ENCODE data around the gene CPT2.
"Not testable (repeated sequence)": the region's sequence is repeated elsewhere in the genome, so short reads cannot be mapped to it uniquely, and the experiment has no call there.

Gene CPT2

DNA sequence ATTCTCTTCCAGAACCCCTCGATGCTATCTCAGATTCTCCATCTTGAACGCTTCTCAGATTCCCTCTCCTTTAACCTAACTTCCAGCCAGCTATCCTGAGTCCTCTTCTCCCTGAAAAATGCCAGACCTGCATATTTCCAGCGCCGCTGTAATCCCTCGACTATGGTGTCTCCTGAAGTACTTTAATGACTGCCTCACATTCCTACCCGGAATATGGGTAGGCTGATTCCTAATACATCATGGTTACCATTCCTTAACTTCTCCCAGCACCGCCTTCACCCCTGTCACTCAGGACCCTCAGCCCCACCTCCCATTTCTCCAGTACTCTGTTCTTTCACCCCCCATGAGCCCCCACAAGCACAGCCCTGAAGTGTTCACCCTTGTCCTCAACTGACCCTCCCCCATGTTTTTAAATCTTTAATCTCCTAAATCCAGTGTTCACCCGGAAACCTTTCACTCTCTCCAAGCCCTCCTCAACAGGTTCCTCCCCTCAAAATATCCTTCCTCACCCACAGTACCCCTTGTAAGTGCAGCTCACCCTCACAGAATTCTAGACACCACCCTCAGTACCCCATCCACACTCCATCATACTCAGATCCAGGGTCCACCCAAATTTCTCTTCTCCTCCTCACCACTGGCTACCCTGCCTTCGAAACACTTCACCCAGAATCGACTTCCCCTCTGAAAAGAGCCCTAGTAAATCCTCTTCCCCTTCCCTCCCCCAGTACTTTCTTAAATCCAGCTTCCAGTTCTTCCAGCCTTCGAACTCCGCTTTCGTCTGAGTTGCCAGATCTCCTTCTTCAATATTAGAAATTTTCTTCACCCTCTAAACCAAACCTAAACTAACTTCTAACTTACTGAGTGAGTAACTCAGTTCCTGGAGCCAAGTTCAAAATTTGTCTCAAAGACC is 922 bp downstream of the CPT2 start:
- H3K4me3 ChIP-seq (ENCODE audit: low read depth, low read length), result peak overlapping the region; percentile 81
- H3K9me3 ChIP-seq (ENCODE audit: control insufficient read depth, insufficient read depth, low read length), result no peaks in the 10 kb centered on the region
- peak overlapping the region; percentile 89 for H3K27ac ChIP-seq (ENCODE audit: low read depth, low read length)
- peak overlapping the region; percentile 69 for H3K9ac ChIP-seq (ENCODE audit: low read depth, low read length)
- peaks cover 11% of the 10 kb centered on the region for H3K27me3 ChIP-seq (ENCODE audit: control insufficient read depth, insufficient read depth, low read length)
- H3K4me1 ChIP-seq (ENCODE audit: control insufficient read depth, insufficient read depth, low read length), result peaks cover 16% of the 10 kb centered on the region
- peaks cover 25% of the 10 kb centered on the region for H3K36me3 ChIP-seq (ENCODE audit: control insufficient read depth, insufficient read depth, low read length)

DNA sequence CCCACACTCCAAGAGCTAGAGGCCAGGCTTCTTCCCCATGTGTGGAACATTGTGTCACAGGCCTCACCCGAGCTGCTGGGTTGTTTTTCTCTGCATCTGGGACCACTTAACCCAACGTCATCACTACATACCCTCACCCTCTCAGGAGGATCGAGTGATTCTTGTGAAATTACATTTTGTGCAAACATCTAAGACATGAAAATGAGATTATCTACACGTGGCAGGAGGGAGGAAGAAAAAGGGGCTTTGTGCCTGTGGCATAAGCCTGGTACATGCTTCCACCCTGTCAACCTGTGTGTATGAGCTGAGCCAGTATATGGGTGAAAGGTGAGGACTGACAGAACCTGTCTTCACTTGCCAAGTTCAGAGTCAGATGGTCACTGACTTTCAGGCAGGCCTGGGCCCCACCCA is 1.6 kb downstream of the CPT2 start:
- Histone ChIP-seq H3K9me3 (ENCODE audit: control insufficient read depth, insufficient read depth, low read length) (no peaks in the 10 kb centered on the region), H3K4me1 (ENCODE audit: control insufficient read depth, insufficient read depth, low read length) (peaks cover 16% of the 10 kb centered on the region), H3K4me3 (ENCODE audit: low read depth, low read length) (no peak overlapping the region), H3K27me3 (ENCODE audit: control insufficient read depth, insufficient read depth, low read length) (peaks cover 11% of the 10 kb centered on the region), H3K36me3 (ENCODE audit: control insufficient read depth, insufficient read depth, low read length) (peaks cover 32% of the 10 kb centered on the region), H3K27ac (ENCODE audit: low read depth, low read length) (no peak overlapping the region), H3K9ac (ENCODE audit: low read depth, low read length) (no peak overlapping the region)

DNA sequence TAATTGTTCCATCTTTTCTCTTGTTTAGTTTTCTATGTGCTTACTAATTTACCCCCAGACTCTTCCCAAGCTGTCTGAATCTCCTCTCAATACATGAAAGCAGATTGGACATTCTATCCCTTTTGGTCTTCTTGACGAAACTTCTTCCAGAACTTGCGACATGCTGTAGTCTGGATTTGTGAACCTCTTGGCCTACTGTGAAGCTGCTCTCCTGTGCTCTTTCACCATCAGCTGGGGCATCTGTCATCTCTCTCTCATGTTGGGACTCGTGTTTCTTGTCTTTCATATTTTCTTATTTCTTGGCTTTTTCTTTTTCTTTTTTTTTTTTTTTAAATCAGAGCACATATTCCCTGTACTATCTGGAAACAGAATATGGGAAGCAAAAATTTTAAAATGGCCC is 6.8 kb downstream of the CPT2 start:
- Histone ChIP-seq H3K27me3 (ENCODE audit: control insufficient read depth, insufficient read depth, low read length) (no peaks in the 10 kb centered on the region), H3K9ac (ENCODE audit: low read depth, low read length) (no peak overlapping the region), H3K27ac (ENCODE audit: low read depth, low read length) (no peak overlapping the region), H3K36me3 (ENCODE audit: control insufficient read depth, insufficient read depth, low read length) (peaks cover 69% of the 10 kb centered on the region), H3K4me3 (ENCODE audit: low read depth, low read length) (no peak overlapping the region), H3K4me1 (ENCODE audit: control insufficient read depth, insufficient read depth, low read length) (no peaks in the 10 kb centered on the region), H3K9me3 (ENCODE audit: control insufficient read depth, insufficient read depth, low read length) (peaks cover 22% of the 10 kb centered on the region)

DNA sequence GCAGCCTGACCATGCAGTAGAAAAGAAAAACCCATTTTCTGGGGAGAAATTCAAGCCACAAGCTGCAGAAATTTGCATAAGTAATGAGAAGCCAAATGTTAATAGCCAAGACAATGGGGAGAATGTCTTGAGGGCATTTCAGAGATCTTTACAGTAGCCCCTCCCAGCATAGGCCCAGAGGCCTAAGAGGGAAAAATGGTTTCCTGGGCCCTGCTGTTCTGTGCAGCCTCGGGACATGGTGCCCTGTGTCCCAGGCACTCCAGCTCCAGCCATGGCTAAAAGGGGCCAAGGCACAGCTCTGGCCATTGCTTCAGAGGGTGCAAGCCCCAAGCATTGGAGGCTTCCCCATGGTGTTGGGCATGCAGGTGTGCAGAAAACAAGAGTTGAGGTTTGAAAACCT is 8.9 kb downstream of the CPT2 start:
- not testable (repeated sequence) for H3K9ac ChIP-seq (ENCODE audit: low read depth, low read length); H3K27me3 ChIP-seq (ENCODE audit: control insufficient read depth, insufficient read depth, low read length); H3K4me3 ChIP-seq (ENCODE audit: low read depth, low read length); H3K27ac ChIP-seq (ENCODE audit: low read depth, low read length); H3K4me1 ChIP-seq (ENCODE audit: control insufficient read depth, insufficient read depth, low read length)
- H3K9me3 ChIP-seq (ENCODE audit: control insufficient read depth, insufficient read depth, low read length), result peaks cover 22% of the 10 kb centered on the region
- peaks cover 83% of the 10 kb centered on the region for H3K36me3 ChIP-seq (ENCODE audit: control insufficient read depth, insufficient read depth, low read length)

DNA sequence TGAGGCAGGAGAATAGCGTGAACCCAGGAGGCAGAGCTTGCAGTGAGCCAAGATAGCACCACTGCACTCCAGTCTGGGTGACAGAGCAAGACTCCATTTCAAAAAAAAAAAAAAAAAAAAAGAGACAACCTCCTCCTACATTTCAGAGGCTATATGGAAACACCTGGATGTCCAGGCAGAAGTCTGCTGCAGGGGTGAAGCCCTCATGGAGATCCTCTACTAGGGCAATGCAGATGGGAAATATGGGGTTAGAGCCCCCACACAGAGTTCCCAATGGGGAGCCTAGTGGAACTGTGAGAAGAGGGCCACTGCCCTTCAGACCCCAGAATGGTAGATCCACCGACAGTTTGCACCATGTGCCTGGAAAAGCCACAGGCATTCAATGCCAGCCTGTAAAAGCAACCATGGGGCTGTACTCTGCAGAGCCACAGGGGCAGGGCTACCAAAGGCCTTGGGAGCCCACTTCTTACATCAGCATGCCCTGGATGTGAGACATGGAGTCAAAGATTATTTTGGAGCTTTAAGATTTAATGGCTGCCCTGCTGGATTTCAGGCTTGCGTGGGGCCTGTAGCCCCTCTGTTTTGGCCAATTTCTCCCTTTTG is 9.6 kb downstream of the CPT2 start:
- not testable (repeated sequence) for H3K9ac ChIP-seq (ENCODE audit: low read depth, low read length); H3K4me3 ChIP-seq (ENCODE audit: low read depth, low read length); H3K4me1 ChIP-seq (ENCODE audit: control insufficient read depth, insufficient read depth, low read length); H3K27ac ChIP-seq (ENCODE audit: low read depth, low read length); H3K27me3 ChIP-seq (ENCODE audit: control insufficient read depth, insufficient read depth, low read length)
- Histone ChIP-seq H3K36me3 (ENCODE audit: control insufficient read depth, insufficient read depth, low read length) (peaks cover 83% of the 10 kb centered on the region), H3K9me3 (ENCODE audit: control insufficient read depth, insufficient read depth, low read length) (peaks cover 22% of the 10 kb centered on the region)

DNA sequence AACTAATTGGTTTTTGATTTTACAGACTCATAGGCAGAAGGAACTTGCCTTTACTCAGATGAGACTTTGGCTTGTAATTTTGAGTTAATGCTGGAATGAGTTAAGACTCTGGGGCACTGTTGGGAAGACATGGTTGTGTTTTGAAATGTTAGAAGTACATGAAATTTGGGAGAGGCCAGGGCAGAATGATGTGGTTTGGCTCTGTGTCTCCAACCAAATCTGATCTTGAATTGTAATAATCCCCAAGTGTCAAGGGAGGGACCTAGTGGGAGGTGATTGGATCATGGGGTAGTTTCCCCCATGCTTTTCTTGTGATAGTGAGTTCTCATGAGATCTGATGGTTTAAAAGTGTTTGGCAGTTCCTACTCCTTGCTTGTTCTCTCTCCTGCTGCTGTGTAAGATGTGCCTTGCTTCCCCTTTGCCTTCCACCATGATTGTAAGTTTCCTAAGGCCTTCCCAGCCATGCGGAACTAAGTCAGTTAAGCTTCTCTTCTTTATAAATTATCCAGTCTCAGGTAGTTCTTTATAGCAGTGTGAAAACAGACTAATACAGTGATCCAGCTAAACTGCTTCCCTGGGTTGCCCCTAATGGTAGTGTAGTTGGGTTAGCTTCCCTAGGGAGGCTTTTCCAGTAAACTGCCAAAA is 10.2 kb downstream of the CPT2 start:
- Histone ChIP-seq H3K4me1 (ENCODE audit: control insufficient read depth, insufficient read depth, low read length) (no peaks in the 10 kb centered on the region), H3K9me3 (ENCODE audit: control insufficient read depth, insufficient read depth, low read length) (peaks cover 22% of the 10 kb centered on the region), H3K27ac (ENCODE audit: low read depth, low read length) (no peak overlapping the region), H3K4me3 (ENCODE audit: low read depth, low read length) (no peak overlapping the region), H3K9ac (ENCODE audit: low read depth, low read length) (no peak overlapping the region), H3K27me3 (ENCODE audit: control insufficient read depth, insufficient read depth, low read length) (no peaks in the 10 kb centered on the region), H3K36me3 (ENCODE audit: control insufficient read depth, insufficient read depth, low read length) (peaks cover 80% of the 10 kb centered on the region)

DNA sequence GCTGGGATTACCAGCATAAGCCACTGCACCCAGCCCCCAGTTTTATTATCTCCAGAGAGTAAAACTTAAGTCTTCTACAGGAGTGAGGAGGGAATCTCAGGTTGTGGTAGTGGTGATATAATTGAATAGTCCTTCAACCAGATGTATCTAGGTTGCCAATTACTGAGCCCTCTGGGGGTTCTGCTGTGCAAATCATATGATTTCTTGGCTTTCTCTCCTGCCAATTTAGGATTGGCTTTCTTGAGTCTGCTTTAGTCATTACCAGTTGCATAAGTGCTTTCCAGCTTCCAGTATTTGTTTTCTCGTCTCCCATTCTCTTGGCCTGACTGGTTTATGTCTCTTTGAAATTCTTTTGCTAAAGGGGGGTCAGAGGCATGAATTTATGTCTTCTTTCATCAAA is 11.1 kb downstream of the CPT2 start:
- peaks cover 22% of the 10 kb centered on the region for H3K9me3 ChIP-seq (ENCODE audit: control insufficient read depth, insufficient read depth, low read length)
- H3K27me3 ChIP-seq (ENCODE audit: control insufficient read depth, insufficient read depth, low read length), result no peaks in the 10 kb centered on the region
- H3K27ac ChIP-seq (ENCODE audit: low read depth, low read length), result no peak overlapping the region
- no peak overlapping the region for H3K9ac ChIP-seq (ENCODE audit: low read depth, low read length)
- H3K4me3 ChIP-seq (ENCODE audit: low read depth, low read length), result no peak overlapping the region
- no peaks in the 10 kb centered on the region for H3K4me1 ChIP-seq (ENCODE audit: control insufficient read depth, insufficient read depth, low read length)
- peaks cover 78% of the 10 kb centered on the region for H3K36me3 ChIP-seq (ENCODE audit: control insufficient read depth, insufficient read depth, low read length)

DNA sequence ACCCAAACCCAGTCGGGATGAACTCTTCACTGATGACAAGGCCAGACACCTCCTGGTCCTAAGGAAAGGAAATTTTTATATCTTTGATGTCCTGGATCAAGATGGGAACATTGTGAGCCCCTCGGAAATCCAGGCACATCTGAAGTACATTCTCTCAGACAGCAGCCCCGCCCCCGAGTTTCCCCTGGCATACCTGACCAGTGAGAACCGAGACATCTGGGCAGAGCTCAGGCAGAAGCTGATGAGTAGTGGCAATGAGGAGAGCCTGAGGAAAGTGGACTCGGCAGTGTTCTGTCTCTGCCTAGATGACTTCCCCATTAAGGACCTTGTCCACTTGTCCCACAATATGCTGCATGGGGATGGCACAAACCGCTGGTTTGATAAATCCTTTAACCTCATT is 13.7 kb downstream of the CPT2 start:
- H3K4me3 ChIP-seq (ENCODE audit: low read depth, low read length), result no peak overlapping the region
- H3K36me3 ChIP-seq (ENCODE audit: control insufficient read depth, insufficient read depth, low read length), result peaks cover 77% of the 10 kb centered on the region
- no peak overlapping the region for H3K27ac ChIP-seq (ENCODE audit: low read depth, low read length)
- H3K9ac ChIP-seq (ENCODE audit: low read depth, low read length), result no peak overlapping the region
- H3K4me1 ChIP-seq (ENCODE audit: control insufficient read depth, insufficient read depth, low read length), result no peaks in the 10 kb centered on the region
- H3K9me3 ChIP-seq (ENCODE audit: control insufficient read depth, insufficient read depth, low read length), result peaks cover 13% of the 10 kb centered on the region
- no peaks in the 10 kb centered on the region for H3K27me3 ChIP-seq (ENCODE audit: control insufficient read depth, insufficient read depth, low read length)

DNA sequence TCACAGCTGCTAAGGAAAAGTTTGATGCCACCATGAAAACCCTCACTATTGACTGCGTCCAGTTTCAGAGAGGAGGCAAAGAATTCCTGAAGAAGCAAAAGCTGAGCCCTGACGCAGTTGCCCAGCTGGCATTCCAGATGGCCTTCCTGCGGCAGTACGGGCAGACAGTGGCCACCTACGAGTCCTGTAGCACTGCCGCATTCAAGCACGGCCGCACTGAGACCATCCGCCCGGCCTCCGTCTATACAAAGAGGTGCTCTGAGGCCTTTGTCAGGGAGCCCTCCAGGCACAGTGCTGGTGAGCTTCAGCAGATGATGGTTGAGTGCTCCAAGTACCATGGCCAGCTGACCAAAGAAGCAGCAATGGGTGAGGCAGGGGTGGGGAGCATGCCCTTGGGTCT is 14.3 kb downstream of the CPT2 start:
- Histone ChIP-seq H3K9ac (ENCODE audit: low read depth, low read length) (no peak overlapping the region), H3K27ac (ENCODE audit: low read depth, low read length) (no peak overlapping the region), H3K36me3 (ENCODE audit: control insufficient read depth, insufficient read depth, low read length) (peaks cover 79% of the 10 kb centered on the region), H3K9me3 (ENCODE audit: control insufficient read depth, insufficient read depth, low read length) (peaks cover 9% of the 10 kb centered on the region), H3K4me3 (ENCODE audit: low read depth, low read length) (no peak overlapping the region), H3K27me3 (ENCODE audit: control insufficient read depth, insufficient read depth, low read length) (no peaks in the 10 kb centered on the region), H3K4me1 (ENCODE audit: control insufficient read depth, insufficient read depth, low read length) (no peaks in the 10 kb centered on the region)

DNA sequence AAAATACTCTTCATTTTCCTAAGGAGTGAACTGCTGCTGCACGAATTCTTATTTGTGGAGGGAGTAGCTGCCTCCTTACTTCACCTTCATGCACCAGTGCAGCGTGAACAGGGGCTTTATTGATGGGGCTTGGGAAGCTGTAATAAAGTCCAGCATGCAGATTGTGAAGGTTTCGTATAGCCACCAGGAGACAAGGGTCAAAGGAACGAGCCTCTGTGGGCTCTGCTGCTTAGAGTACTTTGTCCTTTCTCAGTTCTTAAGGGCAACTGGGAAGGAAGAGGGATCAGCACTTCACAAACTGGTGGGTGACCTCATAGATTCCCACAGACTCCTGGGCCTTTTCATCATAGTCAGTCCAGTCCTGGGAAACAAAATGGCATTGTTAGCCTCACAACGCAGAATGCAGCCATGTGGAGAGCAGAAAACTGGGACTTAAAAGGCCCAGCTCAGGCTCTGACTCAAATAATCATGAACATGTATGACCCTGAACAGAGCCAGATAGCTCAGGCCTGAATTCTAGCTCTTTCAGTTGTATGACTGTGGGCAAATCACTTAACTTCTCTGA is 17.8 kb downstream of the CPT2 start:
- no peak overlapping the region for H3K27ac ChIP-seq (ENCODE audit: low read depth, low read length)
- H3K4me3 ChIP-seq (ENCODE audit: low read depth, low read length), result no peak overlapping the region
- H3K36me3 ChIP-seq (ENCODE audit: control insufficient read depth, insufficient read depth, low read length), result peaks cover 81% of the 10 kb centered on the region

DNA sequence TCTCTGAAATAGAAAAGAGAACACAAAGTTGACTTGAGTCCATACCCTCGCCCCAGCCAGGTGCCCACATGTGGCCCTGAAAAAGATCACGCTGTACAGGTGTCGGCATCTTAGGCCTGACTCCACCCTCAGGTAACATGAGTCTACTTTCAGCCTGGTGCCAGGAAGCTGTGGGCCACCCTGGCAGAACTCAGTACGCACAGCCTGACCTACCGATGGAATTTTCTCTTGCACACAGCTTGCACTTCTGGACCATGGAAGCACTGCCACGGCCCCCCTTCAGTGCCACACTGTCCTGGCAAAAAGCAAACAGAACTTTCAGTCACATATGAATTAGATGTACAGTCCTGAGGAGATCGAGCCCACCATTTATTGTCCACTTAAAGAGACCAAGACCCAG is 21.6 kb downstream of the CPT2 start:
- Histone ChIP-seq H3K36me3 (ENCODE audit: control insufficient read depth, insufficient read depth, low read length) (peaks cover 52% of the 10 kb centered on the region), H3K4me3 (ENCODE audit: low read depth, low read length) (no peak overlapping the region), H3K9me3 (ENCODE audit: control insufficient read depth, insufficient read depth, low read length) (no peaks in the 10 kb centered on the region), H3K9ac (ENCODE audit: low read depth, low read length) (no peak overlapping the region), H3K27ac (ENCODE audit: low read depth, low read length) (no peak overlapping the region), H3K27me3 (ENCODE audit: control insufficient read depth, insufficient read depth, low read length) (no peaks in the 10 kb centered on the region), H3K4me1 (ENCODE audit: control insufficient read depth, insufficient read depth, low read length) (peaks cover 12% of the 10 kb centered on the region)

More for the DNA sequence above, 17.8 kb downstream of the CPT2 start:
- H3K9ac ChIP-seq (ENCODE audit: low read depth, low read length), result no peak overlapping the region
- H3K27me3 ChIP-seq (ENCODE audit: control insufficient read depth, insufficient read depth, low read length), result no peaks in the 10 kb centered on the region
- no peaks in the 10 kb centered on the region for H3K9me3 ChIP-seq (ENCODE audit: control insufficient read depth, insufficient read depth, low read length)
- H3K4me1 ChIP-seq (ENCODE audit: control insufficient read depth, insufficient read depth, low read length), result 0 out of 2 replicates have a peak, but pooled peaks cover 3% of the 10 kb centered on the region
